Measurements from ENCODE around the gene TRPC6. TPM values are rescaled to one million over a fixed set of nuclear protein-coding genes. Genes with fewer than 3 reads are reported as not detected.

Gene TRPC6
- total and polyA plus RNA-seq, 2 of the 8 experiments (the other 6 are each of a cell fraction or from before 2014, with no cell fraction given) = 0.26 to 0.39 TPM

DNA sequence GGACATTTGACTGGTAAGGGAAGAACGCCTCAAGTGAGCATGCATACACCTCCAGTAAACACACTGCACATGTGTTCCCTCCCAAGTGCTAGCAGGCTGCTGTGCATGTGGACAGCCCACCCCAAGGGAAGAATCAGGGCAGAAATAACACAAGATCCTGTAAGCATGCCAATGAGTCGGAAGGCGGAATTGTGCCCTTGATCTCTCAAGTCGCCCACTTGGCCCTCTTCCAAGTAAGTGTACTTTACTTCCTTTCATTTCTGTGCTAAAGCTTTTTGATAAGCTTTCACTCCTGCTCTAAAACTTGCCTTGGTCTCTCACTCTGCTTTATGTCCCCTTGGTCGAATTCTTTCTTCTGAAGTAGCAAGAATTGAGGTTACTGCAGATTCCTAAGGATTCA is 139.6 kb downstream of the TRPC6 start:
- no peak overlapping the region for H3K4ac ChIP-seq (replicated peaks; ENCODE audit: insufficient read length, low read depth, low read length)
- H3K14ac ChIP-seq (ENCODE audit: insufficient read length) = no peak overlapping the region
- H3K79me2 ChIP-seq (ENCODE audit: control insufficient read depth in 1 of 2, insufficient read depth in 2 of 2, low read length in 2 of 2) = no peaks in the 10 kb centered on the region
- no peak overlapping the region for H3K18ac ChIP-seq (ENCODE audit: extremely low read depth, low read length)
- 83% methylated on average over 5 of the region's 5 CpGs; no CpG with 5 or more reads in 1 of the 2 experiments for WGBS, 2 experiments (ENCODE audit: extremely low coverage in 1 of 2, insufficient coverage in 1 of 2, insufficient read length in 1 of 2, insufficient replicate concordance in 2 of 2, low coverage in 1 of 2, low lambda C conversion rate in 2 of 2, missing lambda C conversion rate in 1 of 2)
- no peak overlapping the region for H3K23ac ChIP-seq (ENCODE audit: insufficient read length)
- H3K4me2 ChIP-seq (ENCODE audit: insufficient read depth in 1 of 2, low read depth in 2 of 2, low read length in 2 of 2) = no peak overlapping the region
- no peak overlapping the region for H2BK15ac ChIP-seq (ENCODE audit: low read length)
- no peaks in the 10 kb centered on the region for H3K36me3 ChIP-seq (ENCODE audit: control insufficient read depth in 2 of 4, insufficient read depth in 4 of 4, low read length in 3 of 4)
- POLR2A ChIA-PET (ENCODE audit: partially characterized antibody) = no interaction called here
- no peak overlapping the region for H4K91ac ChIP-seq (replicated peaks; ENCODE audit: insufficient read length, low read length)
- no peak overlapping the region for H4K5ac ChIP-seq (ENCODE audit: insufficient read length, low read depth, low read length)
- H3K27me3 ChIP-seq (replicated peaks in 1 of 4; ENCODE audit: control insufficient read depth in 3 of 4, extremely low read depth in 1 of 4, insufficient read depth in 3 of 4, low read length in 3 of 4) = no peaks in the 10 kb centered on the region
- no peak overlapping the region for H3K27ac ChIP-seq (ENCODE audit: low read depth, low read length)
- no peaks in the 10 kb centered on the region for H3K9me3 ChIP-seq (ENCODE audit: insufficient read depth in 2 of 2, low read depth in 1 of 2, low read length in 1 of 2)
- no peak overlapping the region for H2BK12ac ChIP-seq (ENCODE audit: low read depth, low read length)
- H2BK5ac ChIP-seq (ENCODE audit: low read depth, low read length) = no peak overlapping the region; the same call in 1 of the 2 replicates
- H2AFZ ChIP-seq (ENCODE audit: low read length) = 0 out of 2 replicates have a peak overlapping the region, but pooled peaks have one; percentile 47
- no peaks in the 10 kb centered on the region for H3K79me1 ChIP-seq (ENCODE audit: low read depth, low read length)
- H2BK20ac ChIP-seq (ENCODE audit: low read length) = no peak overlapping the region
- no peaks in the 10 kb centered on the region for H3K4me1 ChIP-seq (replicated peaks in 1 of 4; ENCODE audit: control insufficient read depth in 3 of 4, insufficient read depth in 4 of 4, low read length in 3 of 4)
- FAIRE-seq (no peak), DNase-seq (ENCODE audit: low read depth in 1 of 2, low spot score in 2 of 2) (no peak)
- H2AK5ac ChIP-seq (ENCODE audit: low read depth, low read length) = no peak overlapping the region
- no peaks in the 10 kb centered on the region for H4K20me1 ChIP-seq (replicated peaks in 1 of 2; ENCODE audit: control insufficient read depth in 1 of 2, insufficient read depth in 2 of 2, low read length in 2 of 2)
- H3K4me3 ChIP-seq (ENCODE audit: extremely low read depth in 1 of 4, insufficient read depth in 2 of 4, low read depth in 3 of 4, low read length in 4 of 4) = no peak overlapping the region
- H3K23me2 ChIP-seq (ENCODE audit: low read depth, low read length) = no peaks in the 10 kb centered on the region
- no peak overlapping the region for H3K56ac ChIP-seq (replicated peaks; ENCODE audit: insufficient read length, low read depth, low read length)
- no peak overlapping the region for H3K9ac ChIP-seq (replicated peaks in 1 of 4; ENCODE audit: extremely low read depth in 1 of 4, low read depth in 3 of 4, low read length in 3 of 4)
- CTCF ChIA-PET (ENCODE audit: partially characterized antibody) = no interaction called here
- no peak overlapping the region for H2BK120ac ChIP-seq (replicated peaks; ENCODE audit: low read depth, low read length)
- no peak overlapping the region for H4K8ac ChIP-seq (ENCODE audit: extremely low read depth, insufficient read depth, low read length)
- TF ChIP-seq SIX5 (IDR thresholded peaks at IDR 0.05; ENCODE audit: low read depth, low read length) (no peak), RFX5 (IDR thresholded peaks at IDR 0.05; ENCODE audit: borderline replicate concordance, low read depth, low read length) (no peak), POU5F1 (IDR thresholded peaks at IDR 0.05; ENCODE audit: low read depth, low read length) (no peak), SP2 (IDR thresholded peaks at IDR 0.05; ENCODE audit: low read length) (no peak), CBX5 (IDR thresholded peaks at IDR 0.05; ENCODE audit: low read depth, low read length) (no peak), SP1 (IDR thresholded peaks at IDR 0.05; ENCODE audit: low read depth, low read length) (no peak), RNF2 (IDR thresholded peaks at IDR 0.05; ENCODE audit: borderline replicate concordance, low read depth, low read length, missing control alignments, poor library complexity, severe bottlenecking) (no peak), SAP30 (IDR thresholded peaks at IDR 0.05; ENCODE audit: insufficient read depth, insufficient replicate concordance, low read length) (no peak), GTF2F1 (IDR thresholded peaks at IDR 0.05; ENCODE audit: borderline replicate concordance, low read depth, low read length) (no peak), YY1 (IDR thresholded peaks at IDR 0.05; ENCODE audit: low read depth, low read length) (no peak)
- TF ChIP-seq, protein P1, sequence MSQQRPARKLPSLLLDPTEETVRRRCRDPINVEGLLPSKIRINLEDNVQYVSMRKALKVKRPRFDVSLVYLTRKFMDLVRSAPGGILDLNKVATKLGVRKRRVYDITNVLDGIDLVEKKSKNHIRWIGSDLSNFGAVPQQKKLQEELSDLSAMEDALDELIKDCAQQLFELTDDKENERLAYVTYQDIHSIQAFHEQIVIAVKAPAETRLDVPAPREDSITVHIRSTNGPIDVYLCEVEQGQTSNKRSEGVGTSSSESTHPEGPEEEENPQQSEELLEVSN (IDR thresholded peaks at IDR 0.05) = no peak
